HepG2 (cell line): ENCODE measurements around the gene CDK12. TPM values are rescaled to one million over a fixed set of nuclear protein-coding genes. Genes with fewer than 3 reads are reported as not detected.

Experiments
- ATF3 ChIP-seq: sonication (generic); formaldehyde crosslinking; IDR thresholded peaks from 2 replicates; pipeline ENCODE4 v1.4.0; 2020; ENCODE audit warnings: missing genetic modification reagents
- DMTF1 ChIP-seq: sonication (generic); formaldehyde crosslinking; IDR thresholded peaks from 2 replicates; pipeline ENCODE4 v1.4.0; 2020; ENCODE audit warnings: mild to moderate bottlenecking, missing genetic modification reagents
- HNRNPL ChIP-seq: fragments of 200-400 bp; formaldehyde crosslinking; IDR thresholded peaks from 2 replicates; pipeline ENCODE4 v1.6.1; 2017; ENCODE audit warnings: mild to moderate bottlenecking, low read depth, low read length
- KAT2B ChIP-seq: fragments of 150-350 bp; IDR thresholded peaks from 2 replicates; pipeline ENCODE4 v1.6.1; 2014; ENCODE audit warnings: low read depth, low read length, borderline replicate concordance
- MBD4 ChIP-seq: IDR thresholded peaks from 2 replicates; pipeline ENCODE4 v1.6.1; 2012; ENCODE audit warnings: low read length, inconsistent platforms, borderline replicate concordance
- MED1 ChIP-seq: sonication (generic); formaldehyde crosslinking; IDR thresholded peaks from 2 replicates; pipeline ENCODE4 v1.4.0; 2020; ENCODE audit warnings: missing genetic modification reagents
- NFE2L1 ChIP-seq: sonication (generic); formaldehyde crosslinking; IDR thresholded peaks from 2 replicates; pipeline ENCODE4 v1.4.0; 2020; ENCODE audit warnings: missing genetic modification reagents, mild to moderate bottlenecking, borderline replicate concordance
- NFIC ChIP-seq: IDR thresholded peaks from 2 replicates; pipeline ENCODE4 v1.6.1; 2012; ENCODE audit warnings: mild to moderate bottlenecking, low read length, inconsistent platforms
- NR2F6 ChIP-seq, 2 experiments: IDR thresholded peaks; 2 replicates each; pipeline ENCODE4 v1.6.1; 2016; ENCODE audit warnings: antibody characterized with exemption in 1 of 2, mild to moderate bottlenecking in 1 of 2
- RXRA ChIP-seq: sonication (generic); formaldehyde crosslinking; IDR thresholded peaks from 2 replicates; pipeline ENCODE4 v1.5.1; 2020; ENCODE audit warnings: missing genetic modification reagents
- SETDB1 ChIP-seq: sonication (generic); formaldehyde crosslinking; IDR thresholded peaks from 2 replicates; pipeline ENCODE4 v1.5.1; 2020; ENCODE audit warnings: missing genetic modification reagents, mild to moderate bottlenecking, borderline replicate concordance
- ZHX2 ChIP-seq, 2 experiments: sonication (generic) in 1 of 2; formaldehyde crosslinking in 1 of 2; IDR thresholded peaks; 2 replicates each; pipeline versions ENCODE4 v1.6.1 to v1.9.0; 2014 to 2022; ENCODE audit warnings: antibody characterized with exemption in 1 of 2, borderline replicate concordance in 1 of 2, inconsistent platforms in 1 of 2, low read depth in 1 of 2, missing genetic modification reagents in 1 of 2
- ZNF234 ChIP-seq: sonication (generic); formaldehyde crosslinking; conservative IDR thresholded peaks from 2 replicates; pipeline ENCODE4 v1.5.1; 2020; ENCODE audit warnings: mild to moderate bottlenecking, missing genetic modification reagents
- ZNF441 ChIP-seq: sonication (generic); formaldehyde crosslinking; IDR thresholded peaks from 2 replicates; pipeline ENCODE4 v1.7.0; 2021; ENCODE audit warnings: missing genetic modification reagents, borderline replicate concordance
- polyA plus RNA-seq, 8 experiments: library from polyadenylated mRNA; depleted of rRNA in 3 of 8; stranded (reverse) in 7 of 8; unstranded in 1 of 8; fragments of >200 nt; fragmentation: Illumina TruSeq in 4 of 8; extraction: Trizol in 4 of 8; gene quantifications; 2 replicates each; pipeline versions ENCODE4 v1.2.1 to v1.2.3, GENCODE V29; 2011 to 2016; ENCODE audit warnings: low read depth in 4 of 8, missing spikeins in 1 of 8, mixed read lengths in 1 of 8; ENCODE audit not compliant: insufficient read depth in 1 of 8
- total RNA-seq, 5 experiments: library from RNA; depleted of rRNA; stranded (reverse); fragments of >200 nt; fragmentation: Illumina TruSeq; extraction: Trizol; gene quantifications; 2 replicates each; pipeline ENCODE4 v1.2.3, GENCODE V29; 2016; ENCODE audit warnings: low read depth in 1 of 5
- TF ChIP-seq, protein P1 (sequence below): sonication (generic); formaldehyde crosslinking; IDR thresholded peaks from 2 replicates; pipeline ENCODE4 v1.5.1; 2020; ENCODE audit warnings: missing genetic modification reagents, mild to moderate bottlenecking, borderline replicate concordance
- TF ChIP-seq, protein P2 (sequence below): sonication (generic); formaldehyde crosslinking; IDR thresholded peaks from 2 replicates; pipeline ENCODE4 v1.4.0; 2020; ENCODE audit warnings: mild to moderate bottlenecking, missing genetic modification reagents

Gene CDK12
- total and polyA plus RNA-seq, 2 of the 13 experiments (the other 11 are each of a cell fraction or from before 2014, with no cell fraction given): 24.0 to 88.6 TPM

- TF ChIP-seq, protein P1, sequence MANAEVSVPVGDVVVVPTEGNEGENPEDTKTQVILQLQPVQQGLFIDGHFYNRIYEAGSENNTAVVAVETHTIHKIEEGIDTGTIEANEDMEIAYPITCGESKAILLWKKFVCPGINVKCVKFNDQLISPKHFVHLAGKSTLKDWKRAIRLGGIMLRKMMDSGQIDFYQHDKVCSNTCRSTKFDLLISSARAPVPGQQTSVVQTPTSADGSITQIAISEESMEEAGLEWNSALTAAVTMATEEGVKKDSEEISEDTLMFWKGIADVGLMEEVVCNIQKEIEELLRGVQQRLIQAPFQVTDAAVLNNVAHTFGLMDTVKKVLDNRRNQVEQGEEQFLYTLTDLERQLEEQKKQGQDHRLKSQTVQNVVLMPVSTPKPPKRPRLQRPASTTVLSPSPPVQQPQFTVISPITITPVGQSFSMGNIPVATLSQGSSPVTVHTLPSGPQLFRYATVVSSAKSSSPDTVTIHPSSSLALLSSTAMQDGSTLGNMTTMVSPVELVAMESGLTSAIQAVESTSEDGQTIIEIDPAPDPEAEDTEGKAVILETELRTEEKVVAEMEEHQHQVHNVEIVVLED: peak; percentile 49
- TF ChIP-seq ZNF234 (CRISPR knock-in tag): 0 out of 2 replicates have a peak, but pooled peaks have one; percentile 29
- TF ChIP-seq, protein P2, sequence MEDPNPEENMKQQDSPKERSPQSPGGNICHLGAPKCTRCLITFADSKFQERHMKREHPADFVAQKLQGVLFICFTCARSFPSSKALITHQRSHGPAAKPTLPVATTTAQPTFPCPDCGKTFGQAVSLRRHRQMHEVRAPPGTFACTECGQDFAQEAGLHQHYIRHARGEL (CRISPR knock-in tag): no peak
- TF ChIP-seq NFIC: peak; percentile 87
- TF ChIP-seq HNRNPL: no peak; the same call in 1 of the 2 replicates
- peak; percentile 55 for TF ChIP-seq RXRA
- TF ChIP-seq SETDB1 (CRISPR knock-in tag): no peak
- no peak for TF ChIP-seq NFE2L1
- TF ChIP-seq ATF3: 0 out of 2 replicates have a peak, but pooled peaks have one; percentile 42
- TF ChIP-seq MBD4: no peak
- TF ChIP-seq NR2F6 (IDR thresholded peaks at IDR 0.05): peak; percentile 74
- peak; percentile 66; the same call in 1 of the 2 replicates for TF ChIP-seq NR2F6 (CRISPR knock-in tag; IDR thresholded peaks at IDR 0.05)
- TF ChIP-seq DMTF1: no peak
- TF ChIP-seq ZHX2 (IDR thresholded peaks at IDR 0.05; ENCODE audit: low read depth): peak; percentile 94
- no peak for TF ChIP-seq ZHX2 (CRISPR knock-in tag; IDR thresholded peaks at IDR 0.05; ENCODE audit: borderline replicate concordance)
- TF ChIP-seq ZNF441 (CRISPR knock-in tag): peak; percentile 79; the same call in 1 of the 2 replicates
- no peak for TF ChIP-seq KAT2B
- TF ChIP-seq MED1 (CRISPR knock-in tag): peak; percentile 67
These were observed at the start of gene CDK12 (continued) for GRCh38 chr17:39461113-39461925.
